ENCODE data around the gene EPN2. TPM values are rescaled to one million over a fixed set of nuclear protein-coding genes. Genes with fewer than 3 reads are reported as not detected.

EPN2 gene
- total and polyA plus RNA-seq, 3 donors from 2014 or later = 60.0 to 66.5 (median 61.1) TPM

DNA sequence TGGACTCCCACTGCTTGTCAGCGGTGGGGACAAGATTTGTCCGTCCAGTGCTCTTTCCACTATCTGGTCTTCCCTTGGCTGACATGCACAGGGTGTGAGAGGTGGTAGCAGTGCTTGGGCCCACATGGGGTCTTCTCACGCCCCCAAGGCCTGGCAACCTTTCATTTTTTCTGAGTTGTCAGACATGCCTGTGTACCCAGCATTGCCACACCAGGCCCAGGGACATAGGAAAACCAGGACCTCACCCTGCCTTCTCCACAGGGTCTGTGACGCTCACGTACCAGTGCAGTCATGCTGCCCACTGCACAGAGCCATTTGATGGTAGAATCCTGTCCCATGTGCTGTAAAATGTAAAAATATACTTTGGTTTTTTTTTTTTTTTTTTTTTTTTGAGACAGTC lies 67.6 kb downstream of the EPN2 start:
- 88 to 97% methylated on average over 5 of the region's 5 CpGs for WGBS, 2 donors
- TF ChIP-seq, protein P1, sequence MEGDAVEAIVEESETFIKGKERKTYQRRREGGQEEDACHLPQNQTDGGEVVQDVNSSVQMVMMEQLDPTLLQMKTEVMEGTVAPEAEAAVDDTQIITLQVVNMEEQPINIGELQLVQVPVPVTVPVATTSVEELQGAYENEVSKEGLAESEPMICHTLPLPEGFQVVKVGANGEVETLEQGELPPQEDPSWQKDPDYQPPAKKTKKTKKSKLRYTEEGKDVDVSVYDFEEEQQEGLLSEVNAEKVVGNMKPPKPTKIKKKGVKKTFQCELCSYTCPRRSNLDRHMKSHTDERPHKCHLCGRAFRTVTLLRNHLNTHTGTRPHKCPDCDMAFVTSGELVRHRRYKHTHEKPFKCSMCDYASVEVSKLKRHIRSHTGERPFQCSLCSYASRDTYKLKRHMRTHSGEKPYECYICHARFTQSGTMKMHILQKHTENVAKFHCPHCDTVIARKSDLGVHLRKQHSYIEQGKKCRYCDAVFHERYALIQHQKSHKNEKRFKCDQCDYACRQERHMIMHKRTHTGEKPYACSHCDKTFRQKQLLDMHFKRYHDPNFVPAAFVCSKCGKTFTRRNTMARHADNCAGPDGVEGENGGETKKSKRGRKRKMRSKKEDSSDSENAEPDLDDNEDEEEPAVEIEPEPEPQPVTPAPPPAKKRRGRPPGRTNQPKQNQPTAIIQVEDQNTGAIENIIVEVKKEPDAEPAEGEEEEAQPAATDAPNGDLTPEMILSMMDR (IDR thresholded peaks at IDR 0.05) = no peak
- TF ChIP-seq POLR2A (IDR thresholded peaks at IDR 0.05) = no peak
- Histone ChIP-seq H3K4me3 (no peak overlapping the region), H3K9me3 (no peaks in the 10 kb centered on the region), H3K36me3 (ENCODE audit: low read depth, missing control alignments) (no peaks in the 10 kb centered on the region), H3K27ac (no peak overlapping the region), H3K27me3 (no peaks in the 10 kb centered on the region), H3K4me1 (peaks cover 33% of the 10 kb centered on the region)
- DNase-seq = no peak
- intact Hi-C loops (cut with DNase I; ENCODE audit: low total_unique reads) = no loop called here

DNA sequence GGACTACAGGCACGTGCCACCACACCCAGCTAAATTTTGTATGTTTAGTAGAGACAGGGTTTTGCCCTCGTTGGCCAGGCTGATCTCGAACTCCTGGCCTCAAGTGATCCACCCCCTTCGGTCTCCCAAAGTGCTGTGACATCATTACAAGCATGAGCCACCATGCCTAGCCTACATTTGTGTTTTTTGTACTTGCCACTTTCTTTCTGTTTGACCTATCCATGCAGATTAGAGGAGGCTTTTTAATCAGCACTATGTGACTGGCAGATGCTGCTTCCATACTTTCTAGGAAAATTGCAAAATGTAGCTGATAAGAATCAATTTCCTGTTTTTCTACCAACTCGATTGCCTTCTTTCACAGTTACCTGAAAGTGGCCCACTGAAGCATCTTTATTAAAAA lies 68.1 kb downstream of the EPN2 start:
- Histone ChIP-seq H3K4me3 (no peak overlapping the region), H3K27ac (no peak overlapping the region), H3K9me3 (no peaks in the 10 kb centered on the region), H3K36me3 (ENCODE audit: low read depth, missing control alignments) (no peaks in the 10 kb centered on the region), H3K4me1 (peaks cover 33% of the 10 kb centered on the region), H3K27me3 (no peaks in the 10 kb centered on the region)
- 90 to 91% methylated on average over 5 of the region's 5 CpGs for WGBS, 2 donors
- TF ChIP-seq, protein P1 (IDR thresholded peaks at IDR 0.05) = no peak
- no peak for TF ChIP-seq POLR2A (IDR thresholded peaks at IDR 0.05)
- intact Hi-C loops (cut with DNase I; ENCODE audit: low total_unique reads) = no loop called here
- no peak for DNase-seq

DNA sequence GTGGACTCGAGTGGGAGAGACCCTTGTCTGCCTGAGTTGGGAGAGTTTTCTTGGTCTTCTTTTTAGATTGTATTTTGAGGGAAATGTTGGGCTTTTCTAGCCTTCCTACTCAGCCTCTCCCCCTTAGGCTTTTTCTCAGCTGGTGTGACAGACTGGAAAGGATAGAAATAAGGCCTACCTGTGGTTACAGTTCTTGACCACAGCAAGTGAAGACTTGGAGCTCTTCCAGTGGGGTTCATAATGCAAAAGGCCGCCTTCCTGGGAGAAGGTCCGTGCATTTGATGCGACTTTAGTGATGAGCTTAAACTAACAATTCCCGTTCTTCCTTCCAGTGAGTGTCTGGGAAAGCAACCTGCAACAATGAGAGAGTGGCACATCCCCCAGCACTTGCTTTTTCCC lies 68.6 kb downstream of the EPN2 start:
- Histone ChIP-seq H3K9me3 (no peaks in the 10 kb centered on the region), H3K36me3 (ENCODE audit: low read depth, missing control alignments) (no peaks in the 10 kb centered on the region), H3K27me3 (no peaks in the 10 kb centered on the region), H3K4me1 (peaks cover 33% of the 10 kb centered on the region), H3K27ac (no peak overlapping the region), H3K4me3 (no peak overlapping the region)
- TF ChIP-seq POLR2A (IDR thresholded peaks at IDR 0.05) = no peak
- TF ChIP-seq, protein P1 (IDR thresholded peaks at IDR 0.05) = no peak
- intact Hi-C loops (cut with DNase I; ENCODE audit: low total_unique reads) = no loop called here
- WGBS, 2 donors = 84 to 95% methylated on average over 5 of the region's 5 CpGs
- DNase-seq = no peak

DNA sequence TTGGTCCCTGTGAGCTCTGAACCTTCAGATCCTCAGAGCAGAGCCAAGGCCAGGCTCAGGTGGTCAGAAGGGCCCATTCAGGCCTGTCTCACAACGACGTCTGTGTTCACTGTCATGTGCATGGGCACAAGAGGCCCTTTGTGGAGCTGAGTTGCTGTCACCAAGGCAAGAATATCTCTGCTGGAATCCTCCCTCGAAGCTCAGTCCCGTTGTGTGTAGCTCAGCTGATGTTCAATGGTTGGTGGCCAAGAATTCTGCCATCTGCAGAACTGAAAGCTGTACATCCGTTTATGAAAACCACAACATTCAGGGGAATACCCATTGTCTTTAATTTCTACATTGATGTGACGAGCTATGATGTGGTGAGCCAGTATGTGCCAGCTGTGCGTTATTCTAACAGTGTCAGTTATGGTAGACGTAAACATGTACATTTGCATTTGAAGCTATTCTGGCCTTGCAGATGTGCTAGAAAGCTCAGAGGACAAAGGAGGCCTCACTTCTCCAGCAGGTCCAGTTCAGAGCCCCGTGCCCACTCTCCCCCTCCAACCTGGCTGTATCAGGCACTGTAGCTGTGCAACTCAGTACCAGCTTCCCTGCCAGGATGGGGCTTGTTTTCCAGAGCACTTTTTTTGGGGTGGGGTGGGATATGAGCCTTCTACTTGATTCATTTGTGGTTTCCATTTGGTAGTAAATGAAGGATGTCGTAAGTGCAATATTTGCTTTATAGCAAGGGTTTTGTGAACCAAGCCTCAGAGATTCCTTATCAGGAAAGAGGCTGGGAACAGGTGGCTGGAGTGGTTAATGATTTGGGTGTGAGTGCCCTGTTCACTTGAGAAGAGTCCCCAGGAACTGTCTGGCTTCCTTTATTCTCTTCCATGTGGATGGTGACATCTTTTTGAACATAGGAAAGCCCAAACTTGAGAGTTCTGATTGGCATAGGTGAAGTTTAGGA lies 69.3 kb downstream of the EPN2 start:
- peak; percentile 77 for DNase-seq
- Histone ChIP-seq H3K27ac (no peak overlapping the region), H3K4me1 (peaks cover 33% of the 10 kb centered on the region), H3K27me3 (no peaks in the 10 kb centered on the region), H3K36me3 (ENCODE audit: low read depth, missing control alignments) (no peaks in the 10 kb centered on the region), H3K4me3 (no peak overlapping the region), H3K9me3 (no peaks in the 10 kb centered on the region)
- 78 to 95% methylated on average over 8 to 10 of the region's 10 CpGs for WGBS, 2 donors
- TF ChIP-seq POLR2A (IDR thresholded peaks at IDR 0.05) = no peak
- TF ChIP-seq, protein P1 (IDR thresholded peaks at IDR 0.05) = no peak
- intact Hi-C loops (cut with DNase I; ENCODE audit: low total_unique reads) = no loop called here

All from testis (tissue), 3 donors.